ENCODE results near the gene CCSAP. TPM values are rescaled to one million over a fixed set of nuclear protein-coding genes. Genes with fewer than 3 reads are reported as not detected.

Gene CCSAP
- total RNA-seq (10 to 100 TPM in 1 of 2 donors, 1 to 10 TPM in 1; 5.3 to 11.1 TPM), polyA plus RNA-seq (1 to 10 TPM; 1.6 to 3.8 TPM)
- long read RNA-seq, donor 1, full-length matches to known transcripts: 4 of 4 reads
- long read RNA-seq, donor 1, partial matches to known transcripts: 0 of 4 reads
- long read RNA-seq, donor 1, other reads (novel, unspliced or antisense): 0 of 4 reads
- long read RNA-seq, donor 2, full-length matches to known transcripts: 1 of 1 reads
- long read RNA-seq, donor 2, partial matches to known transcripts: 0 of 1 reads
- long read RNA-seq, donor 2, other reads (novel, unspliced or antisense): 0 of 1 reads
- long read RNA-seq, donor 3, full-length matches to known transcripts: 1 of 1 reads
- long read RNA-seq, donor 3, partial matches to known transcripts: 0 of 1 reads
- long read RNA-seq, donor 3, other reads (novel, unspliced or antisense): 0 of 1 reads
- long read RNA-seq, donor 4, full-length matches to known transcripts: 1 of 1 reads
- long read RNA-seq, donor 4, partial matches to known transcripts: 0 of 1 reads
- long read RNA-seq, donor 4, other reads (novel, unspliced or antisense): 0 of 1 reads
- long read RNA-seq, donor 5, full-length matches to known transcripts: 1 of 1 reads
- long read RNA-seq, donor 5, partial matches to known transcripts: 0 of 1 reads
- long read RNA-seq, donor 5, other reads (novel, unspliced or antisense): 0 of 1 reads

DNA sequence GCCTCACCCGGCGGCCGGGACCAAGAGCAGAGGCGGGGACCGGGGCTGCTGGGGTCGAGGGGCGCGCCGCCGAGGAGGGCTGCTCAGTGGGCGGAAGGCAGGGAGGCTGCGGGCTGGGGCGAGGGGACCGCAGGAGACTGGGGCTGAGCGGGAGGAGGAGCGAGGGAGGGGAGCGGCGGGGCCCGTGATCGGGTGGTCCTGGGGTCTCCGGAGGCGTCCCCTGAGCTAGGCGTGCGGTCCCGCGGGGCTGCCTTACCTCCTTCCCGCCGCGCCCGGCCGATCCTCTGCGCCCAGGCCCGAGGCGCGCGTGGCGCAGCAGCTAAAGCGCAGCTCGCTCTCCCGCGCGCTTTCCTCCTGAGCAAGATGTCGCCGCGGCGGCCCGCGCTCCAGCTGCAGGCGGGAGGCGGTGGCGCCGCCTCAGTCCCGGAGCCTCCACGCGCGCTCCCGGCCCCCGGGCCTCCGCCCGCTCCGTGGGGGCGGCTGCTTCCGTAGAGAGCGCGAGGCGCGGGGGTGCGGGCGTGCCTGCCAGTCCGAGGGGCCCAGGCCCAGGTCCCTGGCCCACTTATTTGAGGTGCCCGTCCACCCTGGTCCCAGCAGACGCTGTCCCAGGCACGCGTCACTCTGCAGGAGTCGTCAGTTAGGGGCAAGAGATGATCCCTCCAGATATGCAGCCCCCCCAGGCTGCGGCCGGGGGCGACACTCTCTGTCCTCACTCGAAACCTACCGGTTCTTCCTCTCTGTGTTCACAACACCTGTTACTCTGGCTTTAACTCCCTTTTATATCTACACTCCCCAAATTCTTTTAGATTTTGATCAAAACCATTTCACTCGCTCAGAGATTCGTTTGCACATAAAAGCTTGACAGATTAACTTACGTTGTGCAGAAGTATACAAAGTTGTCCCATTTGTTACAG, at the start of gene CCSAP:
Gene CCSAP, minus strand, starts transcription at position 392 of the 914 bp plus-strand sequence. CDS start 582 bp downstream, outside the sequence.
- ATAC-seq (ENCODE audit: insufficient read depth, low FRiP score) (peak; percentile 63), DNase-seq (peak; percentile 52 to 90 (median 87))
- Histone ChIP-seq H3K9me3 (ENCODE audit: control insufficient read depth in 4 of 4, insufficient read depth in 3 of 4, low read length in 3 of 4) (no peaks in the 10 kb centered on the region), H3K9ac (ENCODE audit: insufficient read depth in 1 of 2, low read length in 2 of 2) (peak within 1 kb of the TSS; percentile 47 to 49), H3K4me1 (ENCODE audit: control insufficient read depth in 5 of 5, insufficient read depth in 5 of 5, low read length in 5 of 5) (peaks cover 0 to 12% (median 0%) of the 10 kb centered on the region in 5 donors), H3K36me3 (ENCODE audit: control insufficient read depth in 4 of 4, insufficient read depth in 4 of 4, low read length in 4 of 4) (no peaks in the 10 kb centered on the region), H3K4me3 (peak within 1 kb of the TSS; percentile 93), H3K27ac (ENCODE audit: low read depth in 1 of 2, low read length in 1 of 2) (peak within 1 kb of the TSS; percentile 74 to 93), H3K27me3 (ENCODE audit: control insufficient read depth in 3 of 3, insufficient read depth in 3 of 3, low read length in 2 of 3) (peaks cover 0 to 6% (median 0%) of the 10 kb centered on the region in 3 donors)
- TF ChIP-seq CTCF (IDR thresholded peaks at IDR 0.05; ENCODE audit: control extremely low read depth, extremely low read depth): no peak
- 0 to 1% methylated on average over 31 to 83 of the region's 83 CpGs for WGBS, 2 donors

GRCh38 chr1:229390130-229390529, 47.3 kb upstream of the CCSAP start:
- DNase-seq (no peak), ATAC-seq (ENCODE audit: insufficient read depth, low FRiP score) (no peak)
- H3K27me3 ChIP-seq (ENCODE audit: control insufficient read depth in 3 of 3, insufficient read depth in 3 of 3, low read length in 2 of 3): no peaks in the 10 kb centered on the region
- TF ChIP-seq CTCF (IDR thresholded peaks at IDR 0.05; ENCODE audit: control extremely low read depth, extremely low read depth): no peak
- no peak overlapping the region for H3K9ac ChIP-seq (ENCODE audit: insufficient read depth in 1 of 2, low read length in 2 of 2)
- H3K4me1 ChIP-seq (ENCODE audit: control insufficient read depth in 5 of 5, insufficient read depth in 5 of 5, low read length in 5 of 5): peaks cover 0 to 2% (median 0%) of the 10 kb centered on the region in 5 donors
- no peaks in the 10 kb centered on the region for H3K36me3 ChIP-seq (ENCODE audit: control insufficient read depth in 4 of 4, insufficient read depth in 4 of 4, low read length in 4 of 4)
- H3K27ac ChIP-seq (ENCODE audit: low read depth in 1 of 2, low read length in 1 of 2): no peak overlapping the region
- H3K9me3 ChIP-seq (ENCODE audit: control insufficient read depth in 4 of 4, insufficient read depth in 3 of 4, low read length in 3 of 4): peaks cover 0 to 3% (median 0%) of the 10 kb centered on the region in 4 donors
- 92 to 93% methylated on average over 7 of the region's 7 CpGs for WGBS, 2 donors
- no peak overlapping the region for H3K4me3 ChIP-seq

GRCh38 chr1:229388897-229389580, 46.2 kb upstream of the CCSAP start:
- no peak for ATAC-seq (ENCODE audit: insufficient read depth, low FRiP score)
- H3K9me3 ChIP-seq (ENCODE audit: control insufficient read depth in 4 of 4, insufficient read depth in 3 of 4, low read length in 3 of 4): peaks cover 0 to 3% (median 0%) of the 10 kb centered on the region in 4 donors
- no peak for TF ChIP-seq CTCF (IDR thresholded peaks at IDR 0.05; ENCODE audit: control extremely low read depth, extremely low read depth)
- H3K9ac ChIP-seq (ENCODE audit: insufficient read depth in 1 of 2, low read length in 2 of 2): no peak overlapping the region
- no peak overlapping the region for H3K4me3 ChIP-seq
- no peak overlapping the region for H3K27ac ChIP-seq (ENCODE audit: low read depth in 1 of 2, low read length in 1 of 2)
- peaks cover 0 to 2% (median 0%) of the 10 kb centered on the region in 5 donors for H3K4me1 ChIP-seq (ENCODE audit: control insufficient read depth in 5 of 5, insufficient read depth in 5 of 5, low read length in 5 of 5)
- no peak for DNase-seq
- WGBS, 2 donors: 75% methylated on average over 7 of the region's 7 CpGs
- H3K36me3 ChIP-seq (ENCODE audit: control insufficient read depth in 4 of 4, insufficient read depth in 4 of 4, low read length in 4 of 4): no peaks in the 10 kb centered on the region
- H3K27me3 ChIP-seq (ENCODE audit: control insufficient read depth in 3 of 3, insufficient read depth in 3 of 3, low read length in 2 of 3): no peaks in the 10 kb centered on the region

Measured in lung (tissue), 16 donors.